ENCODE data around the gene POLR3A.

POLR3A gene

GRCh38 chr10:77983384-77984341 lies 45.7 kb downstream of the POLR3A start:
- TF ChIP-seq EZH2phosphoT487 (IDR thresholded peaks at IDR 0.05; ENCODE audit: low read depth): no peak
- TF ChIP-seq, protein P1, sequence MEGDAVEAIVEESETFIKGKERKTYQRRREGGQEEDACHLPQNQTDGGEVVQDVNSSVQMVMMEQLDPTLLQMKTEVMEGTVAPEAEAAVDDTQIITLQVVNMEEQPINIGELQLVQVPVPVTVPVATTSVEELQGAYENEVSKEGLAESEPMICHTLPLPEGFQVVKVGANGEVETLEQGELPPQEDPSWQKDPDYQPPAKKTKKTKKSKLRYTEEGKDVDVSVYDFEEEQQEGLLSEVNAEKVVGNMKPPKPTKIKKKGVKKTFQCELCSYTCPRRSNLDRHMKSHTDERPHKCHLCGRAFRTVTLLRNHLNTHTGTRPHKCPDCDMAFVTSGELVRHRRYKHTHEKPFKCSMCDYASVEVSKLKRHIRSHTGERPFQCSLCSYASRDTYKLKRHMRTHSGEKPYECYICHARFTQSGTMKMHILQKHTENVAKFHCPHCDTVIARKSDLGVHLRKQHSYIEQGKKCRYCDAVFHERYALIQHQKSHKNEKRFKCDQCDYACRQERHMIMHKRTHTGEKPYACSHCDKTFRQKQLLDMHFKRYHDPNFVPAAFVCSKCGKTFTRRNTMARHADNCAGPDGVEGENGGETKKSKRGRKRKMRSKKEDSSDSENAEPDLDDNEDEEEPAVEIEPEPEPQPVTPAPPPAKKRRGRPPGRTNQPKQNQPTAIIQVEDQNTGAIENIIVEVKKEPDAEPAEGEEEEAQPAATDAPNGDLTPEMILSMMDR (IDR thresholded peaks at IDR 0.05; ENCODE audit: low read depth, low read length): no peak
- H3K79me2 ChIP-seq (ENCODE audit: low read length): no peaks in the 10 kb centered on the region
- no peaks in the 10 kb centered on the region for H3K27me3 ChIP-seq (ENCODE audit: low read depth, low read length)
- no peaks in the 10 kb centered on the region for H4K20me1 ChIP-seq (ENCODE audit: insufficient read depth, low read length)
- H3K4me1 ChIP-seq (ENCODE audit: low read length): no peaks in the 10 kb centered on the region
- no peak overlapping the region for H3K4me3 ChIP-seq (ENCODE audit: low read length)
- H2AFZ ChIP-seq (ENCODE audit: low read depth, low read length): no peak overlapping the region
- H3K9ac ChIP-seq (ENCODE audit: low read length): no peak overlapping the region
- H3K36me3 ChIP-seq (replicated peaks; ENCODE audit: low read depth, low read length): peaks cover 15% of the 10 kb centered on the region
- H3K4me2 ChIP-seq (ENCODE audit: low read length): no peak overlapping the region
- no peaks in the 10 kb centered on the region for H3K9me3 ChIP-seq (ENCODE audit: insufficient read depth, low read length)
- no peak overlapping the region for H3K27ac ChIP-seq (ENCODE audit: low read length)

DNA sequence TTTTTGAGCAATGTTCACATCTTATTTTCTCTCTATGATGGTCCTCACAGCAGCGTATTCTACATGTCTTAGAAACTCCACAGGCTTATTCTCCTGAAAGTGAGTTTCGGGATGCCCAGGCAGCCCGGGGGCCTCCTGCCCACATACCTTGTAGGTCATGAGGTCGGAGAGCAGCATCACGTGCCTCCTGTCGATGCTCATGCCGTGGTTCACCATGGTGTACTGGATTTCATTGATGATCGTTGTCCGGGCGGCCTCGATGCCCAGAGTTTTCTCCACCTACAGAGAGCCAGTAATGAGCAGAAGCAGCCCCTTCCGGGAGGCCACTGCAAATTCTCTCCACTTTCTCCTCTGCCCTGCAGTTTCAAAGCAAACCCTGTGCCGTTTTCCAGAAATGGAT lies 48.0 kb downstream of the POLR3A start:
- no peaks in the 10 kb centered on the region for H3K27me3 ChIP-seq (ENCODE audit: low read depth, low read length)
- H3K9me3 ChIP-seq (ENCODE audit: insufficient read depth, low read length): no peaks in the 10 kb centered on the region
- no peaks in the 10 kb centered on the region for H3K4me1 ChIP-seq (ENCODE audit: low read length)
- H3K36me3 ChIP-seq (replicated peaks; ENCODE audit: low read depth, low read length): peaks cover 15% of the 10 kb centered on the region
- no peak overlapping the region for H3K4me3 ChIP-seq (ENCODE audit: low read length)
- no peak overlapping the region for H3K4me2 ChIP-seq (ENCODE audit: low read length)
- H3K79me2 ChIP-seq (ENCODE audit: low read length): no peaks in the 10 kb centered on the region
- TF ChIP-seq EZH2phosphoT487 (IDR thresholded peaks at IDR 0.05; ENCODE audit: low read depth): no peak
- TF ChIP-seq, protein P1 (IDR thresholded peaks at IDR 0.05; ENCODE audit: low read depth, low read length): no peak
- no peak overlapping the region for H3K27ac ChIP-seq (ENCODE audit: low read length)
- H2AFZ ChIP-seq (ENCODE audit: low read depth, low read length): no peak overlapping the region
- H3K9ac ChIP-seq (ENCODE audit: low read length): no peak overlapping the region
- no peaks in the 10 kb centered on the region for H4K20me1 ChIP-seq (ENCODE audit: insufficient read depth, low read length)

DNA sequence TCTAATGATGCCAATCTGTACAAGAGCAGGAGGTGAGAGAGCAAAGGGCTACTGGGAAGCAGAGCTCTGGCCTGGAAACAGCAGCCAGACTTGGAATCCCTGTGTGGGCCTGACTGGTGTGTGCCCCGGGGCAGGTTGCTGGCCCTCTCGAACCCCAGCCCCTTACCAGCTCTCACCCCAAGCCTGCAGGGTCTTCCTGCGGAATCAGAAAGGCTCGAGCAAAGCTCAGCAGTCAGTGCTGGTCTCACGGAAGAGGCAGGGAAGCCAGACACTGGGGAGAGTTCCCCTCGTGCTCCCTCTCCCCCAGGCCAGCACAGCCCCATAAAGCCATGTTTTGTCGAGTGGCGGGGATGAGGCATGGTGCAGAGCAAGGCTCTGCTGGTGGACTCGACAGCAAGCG lies 50.1 kb downstream of the POLR3A start:
- Histone ChIP-seq H3K36me3 (replicated peaks; ENCODE audit: low read depth, low read length) (peaks cover 10% of the 10 kb centered on the region), H3K27ac (ENCODE audit: low read length) (no peak overlapping the region), H3K4me3 (ENCODE audit: low read length) (no peak overlapping the region), H3K27me3 (ENCODE audit: low read depth, low read length) (no peaks in the 10 kb centered on the region), H3K9ac (ENCODE audit: low read length) (no peak overlapping the region), H3K4me1 (ENCODE audit: low read length) (no peaks in the 10 kb centered on the region), H4K20me1 (ENCODE audit: insufficient read depth, low read length) (no peaks in the 10 kb centered on the region), H3K9me3 (ENCODE audit: insufficient read depth, low read length) (no peaks in the 10 kb centered on the region), H3K4me2 (ENCODE audit: low read length) (no peak overlapping the region), H3K79me2 (ENCODE audit: low read length) (no peaks in the 10 kb centered on the region), H2AFZ (ENCODE audit: low read depth, low read length) (no peak overlapping the region)
- no peak for TF ChIP-seq EZH2phosphoT487 (IDR thresholded peaks at IDR 0.05; ENCODE audit: low read depth)
- TF ChIP-seq, protein P1 (IDR thresholded peaks at IDR 0.05; ENCODE audit: low read depth, low read length): no peak

GRCh38 chr10:77978360-77978759 lies 51.0 kb downstream of the POLR3A start:
- no peaks in the 10 kb centered on the region for H3K9me3 ChIP-seq (ENCODE audit: insufficient read depth, low read length)
- peaks cover 10% of the 10 kb centered on the region for H3K36me3 ChIP-seq (replicated peaks; ENCODE audit: low read depth, low read length)
- H4K20me1 ChIP-seq (ENCODE audit: insufficient read depth, low read length): no peaks in the 10 kb centered on the region
- no peak overlapping the region for H3K27ac ChIP-seq (ENCODE audit: low read length)
- TF ChIP-seq EZH2phosphoT487 (IDR thresholded peaks at IDR 0.05; ENCODE audit: low read depth): no peak
- TF ChIP-seq, protein P1 (IDR thresholded peaks at IDR 0.05; ENCODE audit: low read depth, low read length): no peak
- H3K4me1 ChIP-seq (ENCODE audit: low read length): no peaks in the 10 kb centered on the region
- H3K4me2 ChIP-seq (ENCODE audit: low read length): no peak overlapping the region
- H3K9ac ChIP-seq (ENCODE audit: low read length): no peak overlapping the region
- H3K4me3 ChIP-seq (ENCODE audit: low read length): no peak overlapping the region
- no peaks in the 10 kb centered on the region for H3K79me2 ChIP-seq (ENCODE audit: low read length)
- H3K27me3 ChIP-seq (ENCODE audit: low read depth, low read length): no peaks in the 10 kb centered on the region
- no peak overlapping the region for H2AFZ ChIP-seq (ENCODE audit: low read depth, low read length)

All from OCI-LY3 (cell line).